Activated CD8-positive, alpha-beta T cell treated with anti-CD3 and anti-CD28 coated beads for 36 hours (primary cell): ENCODE measurements around the gene TBX1. TPM values are rescaled to one million over a fixed set of nuclear protein-coding genes. Genes with fewer than 3 reads are reported as not detected.

Experiments used
- ATAC-seq: fragments of 200-7000 bp; cut with Tn5 transposase; one replicate; pipeline ENCODE4 v1.10.0; 2021; ENCODE audit warnings: mild to moderate bottlenecking, moderate library complexity
- CTCF ChIA-PET: fragments of 350-600 bp; sonication (Branson Sonifier 250); formaldehyde crosslinking; loops from one replicate; lab custom pipeline; 2021; ENCODE audit warnings: antibody characterized with exemption; lab: Charles Lee
- POLR2A ChIA-PET: fragments of 350-600 bp; sonication (Branson Sonifier 250); formaldehyde crosslinking; loops from one replicate; lab custom pipeline; 2021; ENCODE audit warnings: antibody characterized with exemption; lab: Charles Lee
- DNase-seq: peaks from one replicate; pipeline ENCODE4 v3.0.0-alpha.2; 2020
- H3K27ac Mint-ChIP-seq: one replicate; pipeline ENCODE4 v1.8.0; 2021; ENCODE audit warnings: mild to moderate bottlenecking, mixed read lengths
- H3K27me3 Mint-ChIP-seq: one replicate; pipeline ENCODE4 v1.8.0; 2021; ENCODE audit warnings: mixed read lengths
- H3K36me3 Mint-ChIP-seq: one replicate; pipeline ENCODE4 v1.8.0; 2021; ENCODE audit warnings: low read depth, mixed read lengths
- H3K4me1 Mint-ChIP-seq: one replicate; pipeline ENCODE4 v1.8.0; 2021; ENCODE audit warnings: low read depth, mixed read lengths
- H3K4me3 Mint-ChIP-seq: one replicate; pipeline ENCODE4 v1.8.0; 2021; ENCODE audit warnings: mild to moderate bottlenecking, moderate library complexity, mixed read lengths
- H3K9me3 Mint-ChIP-seq: one replicate; pipeline ENCODE4 v1.8.0; 2021; ENCODE audit warnings: mixed read lengths
- intact Hi-C: fragments of 100-400 bp; cut with micrococcal nuclease; formaldehyde crosslinking; loops from one replicate; pipeline ENCODE4 v1.10.0; 2022
- total RNA-seq, 2 experiments: library from RNA; stranded (reverse); gene quantifications; one replicate each; pipeline ENCODE4 v1.2.3, GENCODE V29; 2021
- TF ChIP-seq, protein P1 (sequence below): fragments of 200-600 bp; IDR thresholded peaks from one replicate; pipeline ENCODE4 v1.8.0; 2022; ENCODE audit warnings: antibody characterized with exemption, mild to moderate bottlenecking

TBX1 gene
- total RNA-seq, 2 experiments from 2014 or later, result not detected

- TF ChIP-seq, protein P1, sequence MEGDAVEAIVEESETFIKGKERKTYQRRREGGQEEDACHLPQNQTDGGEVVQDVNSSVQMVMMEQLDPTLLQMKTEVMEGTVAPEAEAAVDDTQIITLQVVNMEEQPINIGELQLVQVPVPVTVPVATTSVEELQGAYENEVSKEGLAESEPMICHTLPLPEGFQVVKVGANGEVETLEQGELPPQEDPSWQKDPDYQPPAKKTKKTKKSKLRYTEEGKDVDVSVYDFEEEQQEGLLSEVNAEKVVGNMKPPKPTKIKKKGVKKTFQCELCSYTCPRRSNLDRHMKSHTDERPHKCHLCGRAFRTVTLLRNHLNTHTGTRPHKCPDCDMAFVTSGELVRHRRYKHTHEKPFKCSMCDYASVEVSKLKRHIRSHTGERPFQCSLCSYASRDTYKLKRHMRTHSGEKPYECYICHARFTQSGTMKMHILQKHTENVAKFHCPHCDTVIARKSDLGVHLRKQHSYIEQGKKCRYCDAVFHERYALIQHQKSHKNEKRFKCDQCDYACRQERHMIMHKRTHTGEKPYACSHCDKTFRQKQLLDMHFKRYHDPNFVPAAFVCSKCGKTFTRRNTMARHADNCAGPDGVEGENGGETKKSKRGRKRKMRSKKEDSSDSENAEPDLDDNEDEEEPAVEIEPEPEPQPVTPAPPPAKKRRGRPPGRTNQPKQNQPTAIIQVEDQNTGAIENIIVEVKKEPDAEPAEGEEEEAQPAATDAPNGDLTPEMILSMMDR, result peak; percentile 99
- no peak overlapping the region for H3K27ac Mint-ChIP-seq
- peak; percentile 92 for ATAC-seq
- no peaks in the 10 kb centered on the region for H3K9me3 Mint-ChIP-seq
- H3K4me3 Mint-ChIP-seq, result peak overlapping the region; percentile 66
- CTCF ChIA-PET, result interaction anchor here (0.6 to 6.3 kb wide), 56 partner anchors 11 to 432 kb away, joined by 3 to 144 read pairs (median 4); no protein-coding TSS in a partner anchor
- peaks cover 1% of the 10 kb centered on the region for H3K27me3 Mint-ChIP-seq
- no peaks in the 10 kb centered on the region for H3K36me3 Mint-ChIP-seq
- POLR2A ChIA-PET, result interaction anchor here (0.6 to 1.8 kb wide), 6 partner anchors 11 to 404 kb away, joined by 3 to 7 read pairs (median 4); partner anchors contain the start of genes COMT and TXNRD2
- DNase-seq, result peak; percentile 88
- intact Hi-C loops, result no loop called here
- peaks cover 2% of the 10 kb centered on the region for H3K4me1 Mint-ChIP-seq
These were observed 29.8 kb upstream of the TBX1 start for GRCh38 chr22:19730655-19731360.

DNA sequence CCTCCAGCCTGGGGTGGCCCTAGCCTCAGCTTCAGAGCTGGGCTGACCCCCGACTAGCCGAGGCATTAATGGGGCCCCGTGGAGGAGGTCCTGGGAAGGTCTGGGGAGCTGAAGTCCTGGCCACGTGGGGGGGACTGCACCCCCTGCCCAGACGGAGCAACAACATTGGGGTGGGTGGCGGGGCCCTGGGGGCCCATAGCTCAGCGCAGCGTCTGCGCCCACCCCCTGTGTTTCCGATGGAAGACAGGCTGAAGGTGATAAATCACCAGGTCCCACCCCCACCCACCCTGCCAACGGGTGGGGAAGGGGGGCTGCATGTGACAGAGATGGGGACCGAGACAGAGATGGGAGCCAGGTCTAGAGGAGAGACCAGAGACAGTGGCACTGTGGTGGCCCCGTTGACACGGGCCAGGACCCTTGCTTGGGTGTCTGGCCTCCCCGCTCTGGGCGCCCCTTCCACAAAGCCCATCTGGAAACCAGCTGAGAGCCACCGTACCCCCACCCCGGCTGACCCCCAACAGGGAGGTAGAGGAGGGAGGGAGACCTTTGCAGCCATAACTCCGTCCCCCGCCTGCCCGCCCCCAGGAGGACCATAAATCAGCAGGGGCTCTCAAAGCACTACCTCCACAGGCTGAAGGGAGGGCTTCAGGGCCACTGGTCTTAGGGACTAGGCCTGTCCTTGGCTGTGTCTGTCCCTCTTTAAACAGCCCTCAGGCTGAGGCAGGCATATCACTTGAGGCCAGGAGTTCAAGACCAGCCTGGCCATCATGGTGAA lies 29.0 kb upstream of the TBX1 start:
- POLR2A ChIA-PET, result interaction anchor here (1.2 to 1.8 kb wide), 3 partner anchors 12 to 182 kb away, joined by 5 to 7 read pairs (median 5); no protein-coding TSS in a partner anchor
- peaks cover 1% of the 10 kb centered on the region for H3K27me3 Mint-ChIP-seq

DNA sequence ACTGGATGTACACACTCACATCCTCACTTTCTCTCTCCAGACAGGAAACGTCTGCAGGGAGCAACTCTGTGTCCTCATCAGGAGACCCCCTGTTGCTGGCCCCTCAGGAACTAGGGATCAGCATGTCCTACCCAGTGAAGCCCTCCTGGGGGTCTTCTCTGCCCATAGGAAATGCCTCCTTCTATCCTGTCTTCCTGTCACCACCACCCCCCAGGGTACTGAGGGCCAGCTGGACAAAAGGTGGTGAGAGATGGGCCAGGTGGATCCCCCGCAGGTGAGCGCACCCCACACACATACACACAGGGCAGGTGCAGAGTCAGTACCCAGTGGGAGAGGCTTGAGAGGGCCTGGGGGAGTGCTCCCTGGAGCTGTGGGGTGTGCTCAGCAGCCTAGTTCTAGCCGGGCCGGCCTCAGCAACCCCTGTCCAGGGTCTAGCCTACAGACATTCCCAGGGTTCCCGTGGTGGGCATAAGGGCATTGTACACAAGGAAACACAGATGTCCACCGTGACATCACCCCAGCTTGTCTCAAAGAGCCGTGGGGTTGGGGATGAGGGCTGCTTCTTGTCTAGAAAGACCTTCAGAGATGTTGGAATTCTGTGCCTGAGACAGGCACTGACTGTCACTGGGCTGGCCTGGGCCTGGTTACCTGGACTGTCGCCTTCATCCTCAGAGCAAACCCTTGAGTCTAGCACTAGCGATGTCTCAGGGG lies 28.0 kb upstream of the TBX1 start:
- POLR2A ChIA-PET, result interaction anchor here (0.7 kb wide), 1 partner anchor 112 kb away, joined by 3 read pairs; no protein-coding TSS in a partner anchor
- Mint-ChIP-seq H3K27ac (no peak overlapping the region), H3K9me3 (no peaks in the 10 kb centered on the region), H3K4me3 (no peak overlapping the region), H3K4me1 (peaks cover 2% of the 10 kb centered on the region), H3K36me3 (no peaks in the 10 kb centered on the region), H3K27me3 (peaks cover 1% of the 10 kb centered on the region)
- intact Hi-C loops, result no loop called here
- ATAC-seq (no peak), DNase-seq (no peak)
- CTCF ChIA-PET, result interaction anchor here (3.1 to 6.3 kb wide), 2 partner anchors 153 to 181 kb away, joined by 26 to 144 read pairs; no protein-coding TSS in a partner anchor
- TF ChIP-seq, protein P1, result no peak

More for the DNA sequence above, 29.0 kb upstream of the TBX1 start:
- TF ChIP-seq, protein P1, result no peak
- no peaks in the 10 kb centered on the region for H3K9me3 Mint-ChIP-seq
- H3K27ac Mint-ChIP-seq, result no peak overlapping the region
- H3K36me3 Mint-ChIP-seq, result no peaks in the 10 kb centered on the region
- CTCF ChIA-PET, result interaction anchor here (0.7 to 6.3 kb wide), 33 partner anchors 11 to 433 kb away, joined by 3 to 144 read pairs (median 7); no protein-coding TSS in a partner anchor
- no peak overlapping the region for H3K4me3 Mint-ChIP-seq
- H3K4me1 Mint-ChIP-seq, result peaks cover 2% of the 10 kb centered on the region
- ATAC-seq (no peak), DNase-seq (no peak)
- intact Hi-C loops, result no loop called here

GRCh38 chr22:19733755-19734154 lies 26.8 kb upstream of the TBX1 start:
- no peak overlapping the region for H3K4me3 Mint-ChIP-seq
- peaks cover 1% of the 10 kb centered on the region for H3K27me3 Mint-ChIP-seq
- POLR2A ChIA-PET, result no interaction called here
- DNase-seq, result no peak
- H3K27ac Mint-ChIP-seq, result no peak overlapping the region
- no peaks in the 10 kb centered on the region for H3K36me3 Mint-ChIP-seq
- TF ChIP-seq, protein P1, result no peak
- no peak for ATAC-seq
- intact Hi-C loops, result no loop called here
- CTCF ChIA-PET, result interaction anchor here (6.3 kb wide), 1 partner anchor 179 kb away, joined by 144 read pairs; no protein-coding TSS in a partner anchor
- H3K9me3 Mint-ChIP-seq, result no peaks in the 10 kb centered on the region
- H3K4me1 Mint-ChIP-seq, result peaks cover 2% of the 10 kb centered on the region
